Gastroesophageal sphincter (tissue), 4 donors: ENCODE measurements around the gene PGM2. TPM values are rescaled to one million over a fixed set of nuclear protein-coding genes. Genes with fewer than 3 reads are reported as not detected.

Experiments used
- ATAC-seq: fragments of 150-250 bp; one replicate; pipeline ENCODE4 v1.9.1; 2016; ENCODE audit warnings: mild to moderate bottlenecking, moderate library complexity
- H3K27ac ChIP-seq, 4 donors: fragments of 200-600 bp; sonication (generic) in 3 of 4; 1 replicate in 3 of 4; 2 replicates in 1 of 4; pipeline ENCODE4 v1.5.1; 2016 to 2019
- H3K27me3 ChIP-seq: fragments of 200-600 bp; sonication (generic); one replicate; pipeline ENCODE4 v1.5.1; 2019
- H3K36me3 ChIP-seq, 2 donors: fragments of 200-600 bp; sonication (generic); one replicate each; pipeline ENCODE4 v1.5.1; 2019; ENCODE audit warnings: control low read depth in 1 of 2
- H3K4me1 ChIP-seq, 3 donors: fragments of 200-600 bp; sonication (generic); 1 replicate in 2 of 3; 2 replicates in 1 of 3; pipeline ENCODE4 v1.5.1; 2016 to 2019; ENCODE audit warnings: control low read depth in 2 of 3
- H3K4me3 ChIP-seq, 2 donors: fragments of 200-600 bp; sonication (generic); one replicate each; pipeline ENCODE4 v1.5.1; 2019; ENCODE audit warnings: mild to moderate bottlenecking in 1 of 2, moderate library complexity in 1 of 2
- H3K9me3 ChIP-seq, 3 donors: fragments of 200-600 bp; sonication (generic); one replicate each; pipeline ENCODE4 v1.5.1; 2017 to 2019; ENCODE audit warnings: control low read depth in 2 of 3
- CTCF ChIP-seq, 4 experiments: fragments of 200-600 bp in 2 of 4; fragments of 450-650 bp in 2 of 4; sonication (generic) in 1 of 4; IDR thresholded peaks; one replicate each; pipeline ENCODE4 v1.5.1; 2017 to 2019; ENCODE audit warnings: antibody characterized with exemption in 4 of 4, mild to moderate bottlenecking in 2 of 4, moderate library complexity in 2 of 4
- EP300 ChIP-seq: sonication (generic); formaldehyde crosslinking; IDR thresholded peaks from one replicate; pipeline ENCODE4 v1.6.1; 2017; ENCODE audit warnings: antibody characterized with exemption, mild to moderate bottlenecking
- POLR2A ChIP-seq, 2 donors: fragments of 450-650 bp; IDR thresholded peaks; one replicate each; pipeline ENCODE4 v1.6.1; 2017; ENCODE audit warnings: antibody characterized with exemption in 2 of 2, mild to moderate bottlenecking in 2 of 2, moderate library complexity in 1 of 2
- POLR2AphosphoS5 ChIP-seq: sonication (generic); formaldehyde crosslinking; IDR thresholded peaks from one replicate; pipeline ENCODE4 v1.6.1; 2017; ENCODE audit warnings: antibody characterized with exemption
- WGBS, 2 donors: methylation state at CpG; one replicate each; pipeline ENCODE4 v1.1.5; 2018; ENCODE audit warnings: low coverage in 1 of 2; 5-methylcytosine and 5-hydroxymethylcytosine counted together
- total RNA-seq, 4 donors: library from RNA; depleted of rRNA; stranded (reverse); fragments of >200 nt; gene quantifications; one replicate each; pipeline ENCODE4 v1.1.0, GENCODE V29; 2016

PGM2 gene
- total RNA-seq, 4 donors from 2014 or later: 19.9 to 35.6 (median 25.3) TPM

- Histone ChIP-seq H3K27me3 (no peaks in the 10 kb centered on the region), H3K27ac (no peak overlapping the region), H3K36me3 (no peaks in the 10 kb centered on the region), H3K4me3 (no peak overlapping the region), H3K4me1 (no peaks in the 10 kb centered on the region), H3K9me3 (no peaks in the 10 kb centered on the region)
- 80 to 100% methylated on average over 1 to 2 of the region's 2 CpGs for WGBS, 2 donors
- TF ChIP-seq POLR2AphosphoS5 (no peak), CTCF (IDR thresholded peaks at IDR 0.05) (no peak), POLR2A (IDR thresholded peaks at IDR 0.05) (no peak), EP300 (no peak)
- ATAC-seq: no peak
Observed at GRCh38 chr4:37797374-37797773, 29.1 kb upstream of the PGM2 start.

GRCh38 chr4:37797923-37798322 lies 28.6 kb upstream of the PGM2 start:
- Histone ChIP-seq H3K36me3 (no peaks in the 10 kb centered on the region), H3K9me3 (no peaks in the 10 kb centered on the region), H3K27ac (no peak overlapping the region), H3K4me3 (no peak overlapping the region), H3K4me1 (no peaks in the 10 kb centered on the region), H3K27me3 (no peaks in the 10 kb centered on the region)
- 25 to 46% methylated on average over 2 of the region's 2 CpGs for WGBS, 2 donors
- TF ChIP-seq CTCF (IDR thresholded peaks at IDR 0.05) (no peak), EP300 (no peak), POLR2A (IDR thresholded peaks at IDR 0.05) (no peak), POLR2AphosphoS5 (no peak)
- no peak for ATAC-seq

GRCh38 chr4:37798616-37799015 lies 27.9 kb upstream of the PGM2 start:
- Histone ChIP-seq H3K27me3 (no peaks in the 10 kb centered on the region), H3K27ac (no peak overlapping the region), H3K4me1 (no peaks in the 10 kb centered on the region), H3K9me3 (no peaks in the 10 kb centered on the region), H3K36me3 (no peaks in the 10 kb centered on the region), H3K4me3 (no peak overlapping the region)
- TF ChIP-seq POLR2AphosphoS5 (no peak), POLR2A (IDR thresholded peaks at IDR 0.05) (no peak)
- ATAC-seq: no peak

- Histone ChIP-seq H3K9me3 (no peaks in the 10 kb centered on the region), H3K4me3 (no peak overlapping the region), H3K4me1 (no peaks in the 10 kb centered on the region), H3K36me3 (no peaks in the 10 kb centered on the region), H3K27ac (no peak overlapping the region), H3K27me3 (no peaks in the 10 kb centered on the region)
- no peak for ATAC-seq
- no peak for TF ChIP-seq CTCF (IDR thresholded peaks at IDR 0.05)
- TF ChIP-seq POLR2A (IDR thresholded peaks at IDR 0.05): no peak
- TF ChIP-seq EP300: no peak
- no peak for TF ChIP-seq POLR2AphosphoS5
- WGBS, 2 donors: 34 to 50% methylated on average over 4 of the region's 4 CpGs
Observed at GRCh38 chr4:37799941-37800554, 26.4 kb upstream of the PGM2 start.

GRCh38 chr4:37802068-37802666 lies 24.3 kb upstream of the PGM2 start:
- no peak for TF ChIP-seq EP300
- peak; percentile 34 to 73 (median 48) for TF ChIP-seq CTCF (IDR thresholded peaks at IDR 0.05)
- H3K27me3 ChIP-seq: no peaks in the 10 kb centered on the region
- peak; percentile 46 for ATAC-seq
- H3K9me3 ChIP-seq: no peaks in the 10 kb centered on the region
- H3K4me1 ChIP-seq: no peaks in the 10 kb centered on the region
- WGBS, 2 donors: 33 to 46% methylated on average over 4 of the region's 4 CpGs
- H3K36me3 ChIP-seq: no peaks in the 10 kb centered on the region
- H3K4me3 ChIP-seq: no peak overlapping the region
- no peak overlapping the region for H3K27ac ChIP-seq
